ENCODE measurements around the gene CDKAL1. TPM values are rescaled to one million over a fixed set of nuclear protein-coding genes. Genes with fewer than 3 reads are reported as not detected.

Gene CDKAL1
- total and polyA plus RNA-seq, 9 of the 15 experiments (the other 6 are each of a cell fraction or from before 2014, with no cell fraction given): 11.2 to 36.3 (median 20.1) TPM

- TF ChIP-seq CTBP1 (IDR thresholded peaks at IDR 0.05; ENCODE audit: borderline replicate concordance) (peak; percentile 62; the same call in 1 of the 2 replicates), TAF7 (tag; IDR thresholded peaks at IDR 0.05) (peak; percentile 42; the same call in 1 of the 2 replicates), ZNF584 (CRISPR knock-in tag; IDR thresholded peaks at IDR 0.05; ENCODE audit: low read depth) (peak; percentile 90), C11orf30 (IDR thresholded peaks at IDR 0.05; ENCODE audit: low read depth) (peak; percentile 80), ZNF12 (CRISPR knock-in tag; IDR thresholded peaks at IDR 0.05) (no peak; the same call in 1 of the 2 replicates), SMAD4 (CRISPR knock-in tag; conservative IDR thresholded peaks at IDR 0.05) (peak; percentile 84), KLF10 (CRISPR knock-in tag; IDR thresholded peaks at IDR 0.05) (no peak), MYBL2 (IDR thresholded peaks at IDR 0.05; ENCODE audit: low read depth) (no peak), MYBL2 (CRISPR knock-in tag; IDR thresholded peaks at IDR 0.05; ENCODE audit: borderline replicate concordance) (no peak), HEY1 (CRISPR knock-in tag; IDR thresholded peaks at IDR 0.05; ENCODE audit: borderline replicate concordance) (no peak), BCL6 (CRISPR knock-in tag; IDR thresholded peaks at IDR 0.05) (peak; percentile 36; the same call in 1 of the 2 replicates), CXXC5 (CRISPR knock-in tag; IDR thresholded peaks at IDR 0.05) (peak; percentile 54), ZNF197 (CRISPR knock-in tag; IDR thresholded peaks at IDR 0.05; ENCODE audit: low read depth) (peak; percentile 17; the same call in 1 of the 2 replicates), TSC22D4 (tag; IDR thresholded peaks at IDR 0.05) (no peak), STAT6 (CRISPR knock-in tag; IDR thresholded peaks at IDR 0.05) (no peak), PTTG1 (tag; IDR thresholded peaks at IDR 0.05; ENCODE audit: low read depth) (peak; percentile 74)
- TF ChIP-seq, protein P1, sequence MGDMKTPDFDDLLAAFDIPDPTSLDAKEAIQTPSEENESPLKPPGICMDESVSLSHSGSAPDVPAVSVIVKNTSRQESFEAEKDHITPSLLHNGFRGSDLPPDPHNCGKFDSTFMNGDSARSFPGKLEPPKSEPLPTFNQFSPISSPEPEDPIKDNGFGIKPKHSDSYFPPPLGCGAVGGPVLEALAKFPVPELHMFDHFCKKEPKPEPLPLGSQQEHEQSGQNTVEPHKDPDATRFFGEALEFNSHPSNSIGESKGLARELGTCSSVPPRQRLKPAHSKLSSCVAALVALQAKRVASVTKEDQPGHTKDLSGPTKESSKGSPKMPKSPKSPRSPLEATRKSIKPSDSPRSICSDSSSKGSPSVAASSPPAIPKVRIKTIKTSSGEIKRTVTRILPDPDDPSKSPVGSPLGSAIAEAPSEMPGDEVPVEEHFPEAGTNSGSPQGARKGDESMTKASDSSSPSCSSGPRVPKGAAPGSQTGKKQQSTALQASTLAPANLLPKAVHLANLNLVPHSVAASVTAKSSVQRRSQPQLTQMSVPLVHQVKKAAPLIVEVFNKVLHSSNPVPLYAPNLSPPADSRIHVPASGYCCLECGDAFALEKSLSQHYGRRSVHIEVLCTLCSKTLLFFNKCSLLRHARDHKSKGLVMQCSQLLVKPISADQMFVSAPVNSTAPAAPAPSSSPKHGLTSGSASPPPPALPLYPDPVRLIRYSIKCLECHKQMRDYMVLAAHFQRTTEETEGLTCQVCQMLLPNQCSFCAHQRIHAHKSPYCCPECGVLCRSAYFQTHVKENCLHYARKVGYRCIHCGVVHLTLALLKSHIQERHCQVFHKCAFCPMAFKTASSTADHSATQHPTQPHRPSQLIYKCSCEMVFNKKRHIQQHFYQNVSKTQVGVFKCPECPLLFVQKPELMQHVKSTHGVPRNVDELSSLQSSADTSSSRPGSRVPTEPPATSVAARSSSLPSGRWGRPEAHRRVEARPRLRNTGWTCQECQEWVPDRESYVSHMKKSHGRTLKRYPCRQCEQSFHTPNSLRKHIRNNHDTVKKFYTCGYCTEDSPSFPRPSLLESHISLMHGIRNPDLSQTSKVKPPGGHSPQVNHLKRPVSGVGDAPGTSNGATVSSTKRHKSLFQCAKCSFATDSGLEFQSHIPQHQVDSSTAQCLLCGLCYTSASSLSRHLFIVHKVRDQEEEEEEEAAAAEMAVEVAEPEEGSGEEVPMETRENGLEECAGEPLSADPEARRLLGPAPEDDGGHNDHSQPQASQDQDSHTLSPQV (IDR thresholded peaks at IDR 0.05): peak; percentile 61
- TF ChIP-seq, protein P2, sequence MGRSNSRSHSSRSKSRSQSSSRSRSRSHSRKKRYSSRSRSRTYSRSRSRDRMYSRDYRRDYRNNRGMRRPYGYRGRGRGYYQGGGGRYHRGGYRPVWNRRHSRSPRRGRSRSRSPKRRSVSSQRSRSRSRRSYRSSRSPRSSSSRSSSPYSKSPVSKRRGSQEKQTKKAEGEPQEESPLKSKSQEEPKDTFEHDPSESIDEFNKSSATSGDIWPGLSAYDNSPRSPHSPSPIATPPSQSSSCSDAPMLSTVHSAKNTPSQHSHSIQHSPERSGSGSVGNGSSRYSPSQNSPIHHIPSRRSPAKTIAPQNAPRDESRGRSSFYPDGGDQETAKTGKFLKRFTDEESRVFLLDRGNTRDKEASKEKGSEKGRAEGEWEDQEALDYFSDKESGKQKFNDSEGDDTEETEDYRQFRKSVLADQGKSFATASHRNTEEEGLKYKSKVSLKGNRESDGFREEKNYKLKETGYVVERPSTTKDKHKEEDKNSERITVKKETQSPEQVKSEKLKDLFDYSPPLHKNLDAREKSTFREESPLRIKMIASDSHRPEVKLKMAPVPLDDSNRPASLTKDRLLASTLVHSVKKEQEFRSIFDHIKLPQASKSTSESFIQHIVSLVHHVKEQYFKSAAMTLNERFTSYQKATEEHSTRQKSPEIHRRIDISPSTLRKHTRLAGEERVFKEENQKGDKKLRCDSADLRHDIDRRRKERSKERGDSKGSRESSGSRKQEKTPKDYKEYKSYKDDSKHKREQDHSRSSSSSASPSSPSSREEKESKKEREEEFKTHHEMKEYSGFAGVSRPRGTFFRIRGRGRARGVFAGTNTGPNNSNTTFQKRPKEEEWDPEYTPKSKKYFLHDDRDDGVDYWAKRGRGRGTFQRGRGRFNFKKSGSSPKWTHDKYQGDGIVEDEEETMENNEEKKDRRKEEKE (IDR thresholded peaks at IDR 0.05; ENCODE audit: borderline replicate concordance in 1 of 2, control insufficient read depth in 1 of 2, low read depth in 2 of 2, low read length in 1 of 2): no peak
Observed at GRCh38 chr6:21263531-21264287, 729.5 kb downstream of the CDKAL1 start (continued).

Data from K562 (cell line).